GM23338 (cell line): Measurements from ENCODE around the gene BMAL1.

ENCODE experiments used
- ZNF114 ChIP-seq: fragments of 250-450 bp; sonication (Bioruptor Pico); IDR thresholded peaks from 2 replicates; pipeline ENCODE4 v1.5.0; 2020; ENCODE audit warnings: mild to moderate bottlenecking, moderate library complexity
- TF ChIP-seq, protein P1 (sequence below), 2 experiments: fragments of 200-600 bp in 1 of 2; sonication (generic) in 1 of 2; conservative IDR thresholded peaks; 2 replicates each; pipeline versions ENCODE4 v1.5.1 to v1.6.1; 2016 to 2017; ENCODE audit warnings: antibody characterized with exemption in 2 of 2, low read depth in 2 of 2, mild to moderate bottlenecking in 2 of 2, moderate library complexity in 1 of 2

DNA sequence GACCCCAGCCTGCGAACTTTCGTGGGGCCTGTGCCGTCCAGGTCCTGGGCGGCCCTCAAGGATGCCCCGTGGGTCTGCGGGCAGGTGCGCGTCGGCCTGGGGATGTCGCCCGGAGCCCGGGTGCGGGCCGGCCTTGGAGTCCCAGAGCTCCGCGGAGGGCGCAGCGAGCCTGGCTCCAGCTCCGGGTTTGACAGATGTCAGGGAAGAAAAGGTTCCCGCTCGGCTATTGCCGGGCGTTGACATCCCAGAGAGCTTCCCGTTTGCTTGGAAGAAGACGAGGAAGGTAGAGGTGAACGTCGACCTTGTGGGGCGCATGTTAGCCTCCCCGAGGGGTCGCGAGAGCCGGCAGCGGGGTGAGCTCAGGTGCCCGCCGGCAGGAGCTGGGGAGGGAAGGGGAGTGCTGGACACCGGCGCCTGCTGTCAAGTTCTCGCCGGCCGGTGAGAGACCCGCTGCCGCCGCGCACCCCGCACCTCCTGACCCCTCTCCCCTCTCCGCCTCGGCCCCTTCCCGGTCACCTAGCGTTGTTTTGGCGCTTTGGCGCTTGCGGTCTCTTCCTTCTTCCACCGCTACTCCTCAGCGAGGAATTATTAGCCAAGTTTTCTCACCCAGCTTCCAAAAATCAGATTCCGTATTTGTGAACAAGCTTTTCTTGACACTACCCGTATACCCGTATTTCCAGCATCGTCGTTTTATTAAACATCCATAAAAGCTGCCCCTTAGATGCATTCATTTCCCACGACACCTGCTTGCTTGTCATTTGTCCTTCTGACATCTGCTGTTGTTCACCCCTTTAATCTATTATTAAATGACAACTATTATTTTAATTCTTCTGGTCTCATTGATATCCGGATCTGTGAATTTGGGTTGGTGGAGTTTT is 1.3 kb downstream of the BMAL1 start:
- TF ChIP-seq, protein P1, sequence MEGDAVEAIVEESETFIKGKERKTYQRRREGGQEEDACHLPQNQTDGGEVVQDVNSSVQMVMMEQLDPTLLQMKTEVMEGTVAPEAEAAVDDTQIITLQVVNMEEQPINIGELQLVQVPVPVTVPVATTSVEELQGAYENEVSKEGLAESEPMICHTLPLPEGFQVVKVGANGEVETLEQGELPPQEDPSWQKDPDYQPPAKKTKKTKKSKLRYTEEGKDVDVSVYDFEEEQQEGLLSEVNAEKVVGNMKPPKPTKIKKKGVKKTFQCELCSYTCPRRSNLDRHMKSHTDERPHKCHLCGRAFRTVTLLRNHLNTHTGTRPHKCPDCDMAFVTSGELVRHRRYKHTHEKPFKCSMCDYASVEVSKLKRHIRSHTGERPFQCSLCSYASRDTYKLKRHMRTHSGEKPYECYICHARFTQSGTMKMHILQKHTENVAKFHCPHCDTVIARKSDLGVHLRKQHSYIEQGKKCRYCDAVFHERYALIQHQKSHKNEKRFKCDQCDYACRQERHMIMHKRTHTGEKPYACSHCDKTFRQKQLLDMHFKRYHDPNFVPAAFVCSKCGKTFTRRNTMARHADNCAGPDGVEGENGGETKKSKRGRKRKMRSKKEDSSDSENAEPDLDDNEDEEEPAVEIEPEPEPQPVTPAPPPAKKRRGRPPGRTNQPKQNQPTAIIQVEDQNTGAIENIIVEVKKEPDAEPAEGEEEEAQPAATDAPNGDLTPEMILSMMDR (conservative IDR thresholded peaks at IDR 0.05; ENCODE audit: low read depth in 2 of 2), result no peak
- TF ChIP-seq ZNF114 (CRISPR knock-in tag), result no peak
